ENCODE data around the gene NAV1.

Gene NAV1

GRCh38 chr1:201573030-201573429, 34.1 kb downstream of the NAV1 start (continued):
- TF ChIP-seq ZFP3 (CRISPR knock-in tag; IDR thresholded peaks at IDR 0.05) (no peak), SNAI2 (CRISPR knock-in tag; IDR thresholded peaks at IDR 0.05) (no peak), RARB (CRISPR knock-in tag; IDR thresholded peaks at IDR 0.05) (no peak)

GRCh38 chr1:201573923-201574322, 35.0 kb downstream of the NAV1 start:
- TF ChIP-seq TCF4 (CRISPR knock-in tag; IDR thresholded peaks at IDR 0.05; ENCODE audit: borderline replicate concordance): no peak
- no peak for TF ChIP-seq ZNF8 (CRISPR knock-in tag; IDR thresholded peaks at IDR 0.05)
- TF ChIP-seq CSDC2 (CRISPR knock-in tag; IDR thresholded peaks at IDR 0.05): no peak
- TF ChIP-seq ZNF70 (CRISPR knock-in tag; IDR thresholded peaks at IDR 0.05): no peak
- no peak for TF ChIP-seq ESRRG (CRISPR knock-in tag; IDR thresholded peaks at IDR 0.05)
- no peak for TF ChIP-seq POU6F1 (CRISPR knock-in tag; IDR thresholded peaks at IDR 0.05; ENCODE audit: borderline replicate concordance, low read depth)
- TF ChIP-seq PATZ1 (CRISPR knock-in tag; IDR thresholded peaks at IDR 0.05; ENCODE audit: borderline replicate concordance): no peak
- TF ChIP-seq ZFP3 (CRISPR knock-in tag; IDR thresholded peaks at IDR 0.05): no peak
- TF ChIP-seq ZC3H10 (CRISPR knock-in tag; IDR thresholded peaks at IDR 0.05): no peak
- TF ChIP-seq BACH2 (CRISPR knock-in tag; IDR thresholded peaks at IDR 0.05; ENCODE audit: borderline replicate concordance): no peak
- TF ChIP-seq TOX (CRISPR knock-in tag; IDR thresholded peaks at IDR 0.05; ENCODE audit: borderline replicate concordance): no peak
- no peak for TF ChIP-seq PPARA (CRISPR knock-in tag; IDR thresholded peaks at IDR 0.05; ENCODE audit: borderline replicate concordance)
- ATAC-seq: no peak

GRCh38 chr1:201575912-201576311, 37.0 kb downstream of the NAV1 start:
- ATAC-seq: no peak
- TF ChIP-seq TOX (CRISPR knock-in tag; IDR thresholded peaks at IDR 0.05; ENCODE audit: borderline replicate concordance) (no peak), CSDC2 (CRISPR knock-in tag; IDR thresholded peaks at IDR 0.05) (no peak), PATZ1 (CRISPR knock-in tag; IDR thresholded peaks at IDR 0.05; ENCODE audit: borderline replicate concordance) (no peak), ZNF8 (CRISPR knock-in tag; IDR thresholded peaks at IDR 0.05) (no peak), BACH2 (CRISPR knock-in tag; IDR thresholded peaks at IDR 0.05; ENCODE audit: borderline replicate concordance) (no peak), PPARA (CRISPR knock-in tag; IDR thresholded peaks at IDR 0.05; ENCODE audit: borderline replicate concordance) (no peak), ZNF565 (CRISPR knock-in tag; conservative IDR thresholded peaks at IDR 0.05; ENCODE audit: low read depth) (no peak), CSRNP3 (CRISPR knock-in tag; IDR thresholded peaks at IDR 0.05) (no peak), TCF4 (CRISPR knock-in tag; IDR thresholded peaks at IDR 0.05; ENCODE audit: borderline replicate concordance) (no peak), SNAI2 (CRISPR knock-in tag; IDR thresholded peaks at IDR 0.05) (no peak), POU6F1 (CRISPR knock-in tag; IDR thresholded peaks at IDR 0.05; ENCODE audit: borderline replicate concordance, low read depth) (no peak), ESRRG (CRISPR knock-in tag; IDR thresholded peaks at IDR 0.05) (no peak), OSR1 (CRISPR knock-in tag; IDR thresholded peaks at IDR 0.05) (no peak), ZFP30 (CRISPR knock-in tag; IDR thresholded peaks at IDR 0.05) (no peak), ZC3H10 (CRISPR knock-in tag; IDR thresholded peaks at IDR 0.05) (no peak), ISL1 (CRISPR knock-in tag; IDR thresholded peaks at IDR 0.05) (no peak), ARNTL (CRISPR knock-in tag; IDR thresholded peaks at IDR 0.05; ENCODE audit: borderline replicate concordance, low read depth) (no peak), CREB5 (CRISPR knock-in tag; IDR thresholded peaks at IDR 0.05; ENCODE audit: low read depth) (no peak), GLIS3 (CRISPR knock-in tag; IDR thresholded peaks at IDR 0.05) (no peak), TSHZ2 (CRISPR knock-in tag; IDR thresholded peaks at IDR 0.05) (no peak)
